ENCODE results near the gene NPPB.

- no peak for TF ChIP-seq CTCF (IDR thresholded peaks at IDR 0.05; ENCODE audit: low read length)
- no peak for TF ChIP-seq EZH2 (IDR thresholded peaks at IDR 0.05; ENCODE audit: borderline replicate concordance, low read length)
These were observed 15.9 kb upstream of the NPPB start for GRCh38 chr1:11874624-11875023.

Data from OCI-LY1 (cell line).